ENCODE measurements around the gene UBASH3A.

DNA sequence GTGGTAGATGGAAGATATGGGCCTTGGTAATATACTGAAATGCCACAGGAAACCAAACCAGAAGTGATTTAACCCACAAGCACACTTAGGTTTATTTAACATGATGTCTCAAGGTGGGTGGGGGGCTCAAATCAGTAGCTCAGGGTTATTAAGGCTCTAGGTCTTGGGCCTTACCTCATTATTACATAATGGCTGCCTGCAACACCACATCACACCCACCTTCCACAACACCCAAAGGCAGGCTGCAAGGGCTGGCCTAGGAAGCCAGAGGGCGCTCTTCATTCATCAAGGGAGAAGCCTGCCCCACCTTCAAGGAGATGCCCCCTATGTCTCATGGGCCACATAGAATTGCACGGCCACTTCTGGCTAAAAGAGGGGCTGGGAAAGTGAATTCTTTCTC, 43.4 kb upstream of the UBASH3A start:
- TF ChIP-seq CTCF (IDR thresholded peaks at IDR 0.05) (no peak), POLR2A (IDR thresholded peaks at IDR 0.05) (no peak)
